Retinal pigment epithelial cell (primary cell): ENCODE results near the gene RXRA.

Experiments
- DNase-seq: peaks from one replicate; pipeline ENCODE4 v3.0.0-alpha.2; 2010; ENCODE audit warnings: low read depth
- H3K4me3 ChIP-seq: 2 replicates; pipeline ENCODE4 v1.5.1; 2011; ENCODE audit warnings: mild to moderate bottlenecking, low read length, control low read depth, moderate library complexity
- TF ChIP-seq, protein P1 (sequence below): conservative IDR thresholded peaks from 2 replicates; pipeline ENCODE4 v1.5.1; 2011; ENCODE audit warnings: low read depth, low read length, control low read depth, inconsistent platforms

RXRA gene

GRCh38 chr9:134340475-134341160 lies 14.4 kb downstream of the RXRA start:
- H3K4me3 ChIP-seq, result no peak overlapping the region
- TF ChIP-seq, protein P1, sequence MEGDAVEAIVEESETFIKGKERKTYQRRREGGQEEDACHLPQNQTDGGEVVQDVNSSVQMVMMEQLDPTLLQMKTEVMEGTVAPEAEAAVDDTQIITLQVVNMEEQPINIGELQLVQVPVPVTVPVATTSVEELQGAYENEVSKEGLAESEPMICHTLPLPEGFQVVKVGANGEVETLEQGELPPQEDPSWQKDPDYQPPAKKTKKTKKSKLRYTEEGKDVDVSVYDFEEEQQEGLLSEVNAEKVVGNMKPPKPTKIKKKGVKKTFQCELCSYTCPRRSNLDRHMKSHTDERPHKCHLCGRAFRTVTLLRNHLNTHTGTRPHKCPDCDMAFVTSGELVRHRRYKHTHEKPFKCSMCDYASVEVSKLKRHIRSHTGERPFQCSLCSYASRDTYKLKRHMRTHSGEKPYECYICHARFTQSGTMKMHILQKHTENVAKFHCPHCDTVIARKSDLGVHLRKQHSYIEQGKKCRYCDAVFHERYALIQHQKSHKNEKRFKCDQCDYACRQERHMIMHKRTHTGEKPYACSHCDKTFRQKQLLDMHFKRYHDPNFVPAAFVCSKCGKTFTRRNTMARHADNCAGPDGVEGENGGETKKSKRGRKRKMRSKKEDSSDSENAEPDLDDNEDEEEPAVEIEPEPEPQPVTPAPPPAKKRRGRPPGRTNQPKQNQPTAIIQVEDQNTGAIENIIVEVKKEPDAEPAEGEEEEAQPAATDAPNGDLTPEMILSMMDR, result no peak
- no peak for DNase-seq

DNA sequence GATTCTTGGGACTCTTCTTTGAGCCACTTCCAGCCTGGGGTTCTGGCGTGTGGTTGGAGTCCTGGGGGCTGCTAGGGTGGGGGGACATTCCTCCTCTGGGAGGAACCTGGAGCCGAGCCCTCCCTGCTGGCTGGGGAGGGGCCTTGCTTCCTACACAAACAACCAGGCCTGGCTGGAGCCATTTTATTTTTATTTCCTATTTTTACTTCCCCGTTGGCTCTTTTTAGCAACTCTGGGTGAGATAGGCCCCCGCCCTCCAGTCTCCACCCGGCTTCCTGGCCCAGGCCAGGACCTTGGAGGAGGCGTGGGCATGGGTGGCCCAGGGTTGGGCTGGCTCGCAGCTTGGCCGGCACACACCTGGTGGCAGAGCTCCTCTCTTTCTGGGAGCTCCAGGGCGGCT lies 15.1 kb downstream of the RXRA start:
- no peak for DNase-seq
- no peak overlapping the region for H3K4me3 ChIP-seq
- TF ChIP-seq, protein P1, result no peak

DNA sequence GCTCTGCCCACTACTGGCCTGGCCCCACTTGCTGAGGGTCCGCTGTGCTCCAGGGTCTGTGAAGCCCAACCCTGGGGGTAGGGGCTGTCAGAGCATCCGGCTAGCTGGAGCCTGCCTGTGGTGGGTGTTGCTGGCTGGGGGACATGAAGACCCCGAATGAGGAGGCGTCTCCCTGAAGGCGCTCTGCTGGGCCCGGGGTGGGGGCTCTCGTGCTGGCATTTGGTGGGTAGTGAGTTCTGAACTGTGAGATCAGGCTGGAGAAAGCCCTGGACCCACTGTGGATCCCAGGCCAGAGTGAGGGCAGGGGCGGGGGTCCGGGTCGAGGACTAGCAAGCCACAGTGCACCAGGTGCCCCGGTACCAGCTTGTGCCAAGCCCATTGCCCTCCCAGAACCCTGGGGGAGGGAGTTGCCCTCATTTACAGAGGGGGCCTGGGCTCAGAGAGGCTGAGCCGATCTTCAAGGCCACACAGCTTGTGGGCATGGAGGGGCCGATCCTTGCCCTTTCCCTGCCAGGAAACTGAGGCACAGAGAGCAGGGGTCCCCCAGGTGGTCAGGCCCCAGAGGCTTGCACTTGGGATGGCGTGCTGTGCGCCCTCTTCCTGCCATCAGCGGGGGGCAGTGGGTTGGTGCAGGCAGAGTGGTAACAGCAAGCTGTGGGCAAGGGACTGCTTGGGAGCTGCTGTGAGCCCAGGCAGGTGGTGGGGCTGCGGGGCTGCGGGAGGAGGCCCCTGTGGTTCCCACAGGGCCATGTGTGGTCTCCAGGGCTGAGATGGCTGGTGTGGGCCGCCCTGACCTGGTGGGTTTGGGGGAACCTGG lies 15.9 kb downstream of the RXRA start:
- no peak for DNase-seq
- TF ChIP-seq, protein P1, result no peak
- H3K4me3 ChIP-seq, result no peak overlapping the region

- TF ChIP-seq, protein P1, result no peak
- no peak overlapping the region for H3K4me3 ChIP-seq
- DNase-seq, result no peak
Measured at GRCh38 chr9:134342746-134343115, 16.5 kb downstream of the RXRA start.

DNA sequence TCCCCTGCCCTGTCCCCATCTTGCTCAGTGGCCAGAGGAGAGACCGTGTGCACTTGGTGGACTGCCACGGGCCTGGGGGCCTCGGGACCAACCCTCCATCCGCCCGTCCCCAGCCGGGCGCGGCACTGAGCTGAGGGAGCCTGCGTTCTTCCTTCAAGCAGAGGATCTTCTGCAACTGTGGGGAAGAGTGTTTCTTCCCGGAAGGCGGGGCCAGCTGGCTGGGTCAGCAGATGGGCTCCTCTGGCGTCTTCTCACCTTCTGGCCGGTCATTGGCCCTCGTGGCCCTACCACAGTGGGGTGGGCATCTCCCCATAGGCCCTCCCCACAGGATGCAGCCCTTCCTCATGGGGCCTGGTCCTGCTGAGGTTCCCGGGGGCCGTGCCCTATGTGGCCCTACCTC lies 17.4 kb downstream of the RXRA start:
- no peak overlapping the region for H3K4me3 ChIP-seq
- TF ChIP-seq, protein P1, result no peak
- no peak for DNase-seq

DNA sequence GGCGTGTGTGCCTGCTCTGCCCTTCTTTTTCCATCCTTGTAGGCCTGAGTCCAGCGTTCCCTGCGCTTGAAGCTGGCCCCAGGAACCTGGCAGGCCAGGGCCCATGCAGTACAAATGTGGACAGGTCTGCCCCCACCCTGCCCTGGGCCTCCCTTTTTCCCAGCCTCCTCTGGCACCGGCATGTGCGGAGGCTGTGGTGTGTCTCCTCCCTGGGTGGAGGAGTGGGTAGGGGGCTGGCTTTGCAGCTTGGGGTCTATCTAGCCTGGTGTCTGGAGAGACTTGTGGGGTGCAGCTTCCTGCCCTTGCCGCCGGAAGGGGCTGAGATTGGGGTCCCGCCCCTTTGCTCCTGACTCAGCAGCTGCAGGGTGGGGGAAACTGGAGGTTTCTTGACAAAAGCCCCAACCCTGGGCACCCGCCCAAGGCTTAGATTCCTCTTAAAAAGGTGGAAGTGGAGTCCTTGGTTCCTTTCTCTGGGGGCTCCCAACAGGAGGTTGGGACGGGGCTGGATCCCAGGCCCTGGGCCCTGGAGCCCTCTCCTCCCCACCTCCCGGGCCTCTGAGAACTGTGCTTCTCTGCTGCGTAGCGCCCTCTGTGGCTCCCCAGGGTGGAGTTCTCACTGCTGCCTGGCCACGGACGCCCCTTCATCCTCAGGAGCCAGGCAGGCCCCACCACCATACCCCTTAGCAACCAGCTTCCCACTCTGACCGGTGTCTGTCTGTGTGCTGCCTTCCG lies 18.0 kb downstream of the RXRA start:
- H3K4me3 ChIP-seq, result no peak overlapping the region
- no peak for DNase-seq
- TF ChIP-seq, protein P1, result peak; percentile 33
